ENCODE measurements around the gene POLG2.

DNA sequence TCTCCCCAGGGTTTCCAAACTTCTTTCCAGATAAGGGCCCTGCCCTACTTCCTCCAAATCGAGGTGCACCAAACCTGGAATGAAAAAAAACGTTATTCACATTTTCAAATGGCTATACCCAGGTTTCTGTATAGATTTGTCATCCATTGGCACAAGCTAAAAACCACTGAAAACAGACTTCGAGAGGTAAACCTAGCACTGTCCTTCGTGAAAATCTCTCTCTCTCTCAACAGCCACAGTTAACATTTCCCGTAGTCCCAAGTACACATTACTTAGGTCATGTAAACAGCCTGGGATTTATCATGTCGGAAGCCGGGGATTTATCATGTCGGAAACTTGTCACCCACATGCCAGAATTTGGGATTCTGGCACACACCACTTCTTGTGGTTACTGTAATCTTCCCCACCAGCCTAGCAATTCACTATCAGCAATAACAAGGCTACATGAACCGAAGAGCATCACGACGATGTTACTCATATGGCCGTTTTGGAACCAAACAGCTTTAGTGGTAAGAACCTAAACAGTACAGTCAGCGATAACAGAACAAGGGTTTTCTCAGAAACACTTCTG, 8.0 kb upstream of the POLG2 start:
- TF ChIP-seq GATA2 (IDR thresholded peaks at IDR 0.05; ENCODE audit: insufficient read depth, insufficient read length, low read depth, low read length) (peak; percentile 42), POLR2A (IDR thresholded peaks at IDR 0.05; ENCODE audit: low read depth, low read length) (no peak), EZH2 (IDR thresholded peaks at IDR 0.05; ENCODE audit: borderline replicate concordance, low read depth, low read length, severe bottlenecking) (no peak), MYC (IDR thresholded peaks at IDR 0.05; ENCODE audit: low read depth, low read length) (no peak), MAX (IDR thresholded peaks at IDR 0.05; ENCODE audit: insufficient read depth, insufficient read length) (no peak)
- TF ChIP-seq, protein P1, sequence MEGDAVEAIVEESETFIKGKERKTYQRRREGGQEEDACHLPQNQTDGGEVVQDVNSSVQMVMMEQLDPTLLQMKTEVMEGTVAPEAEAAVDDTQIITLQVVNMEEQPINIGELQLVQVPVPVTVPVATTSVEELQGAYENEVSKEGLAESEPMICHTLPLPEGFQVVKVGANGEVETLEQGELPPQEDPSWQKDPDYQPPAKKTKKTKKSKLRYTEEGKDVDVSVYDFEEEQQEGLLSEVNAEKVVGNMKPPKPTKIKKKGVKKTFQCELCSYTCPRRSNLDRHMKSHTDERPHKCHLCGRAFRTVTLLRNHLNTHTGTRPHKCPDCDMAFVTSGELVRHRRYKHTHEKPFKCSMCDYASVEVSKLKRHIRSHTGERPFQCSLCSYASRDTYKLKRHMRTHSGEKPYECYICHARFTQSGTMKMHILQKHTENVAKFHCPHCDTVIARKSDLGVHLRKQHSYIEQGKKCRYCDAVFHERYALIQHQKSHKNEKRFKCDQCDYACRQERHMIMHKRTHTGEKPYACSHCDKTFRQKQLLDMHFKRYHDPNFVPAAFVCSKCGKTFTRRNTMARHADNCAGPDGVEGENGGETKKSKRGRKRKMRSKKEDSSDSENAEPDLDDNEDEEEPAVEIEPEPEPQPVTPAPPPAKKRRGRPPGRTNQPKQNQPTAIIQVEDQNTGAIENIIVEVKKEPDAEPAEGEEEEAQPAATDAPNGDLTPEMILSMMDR (IDR thresholded peaks at IDR 0.05; ENCODE audit: extremely low read depth in 1 of 2, insufficient read depth in 1 of 2, low read depth in 1 of 2, low read length in 2 of 2): no peak

Measured in endothelial cell of umbilical vein (primary cell).